ENCODE results near the gene IGSF9B.

The IGSF9B gene

DNA sequence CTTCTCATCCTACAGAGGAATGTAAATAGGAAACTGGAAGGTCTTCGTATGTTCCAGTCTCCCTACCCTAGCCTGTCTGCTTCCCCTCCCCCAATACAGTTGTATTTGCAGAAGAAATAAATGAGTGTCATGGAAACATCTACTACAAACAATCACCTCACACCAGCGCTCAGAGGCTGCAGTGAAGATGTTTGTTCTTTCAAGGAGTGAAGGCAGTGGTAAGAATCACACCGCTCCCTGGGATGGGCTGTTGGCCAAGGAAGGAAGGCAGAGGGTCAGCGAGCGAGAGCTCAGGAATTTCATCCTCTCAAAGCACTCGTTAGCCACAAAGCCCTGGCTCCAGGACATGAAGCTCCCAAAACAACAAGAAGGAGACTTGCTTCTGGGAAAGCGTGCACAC lies 1.1 kb upstream of the IGSF9B start:
- DNase-seq = no peak

DNA sequence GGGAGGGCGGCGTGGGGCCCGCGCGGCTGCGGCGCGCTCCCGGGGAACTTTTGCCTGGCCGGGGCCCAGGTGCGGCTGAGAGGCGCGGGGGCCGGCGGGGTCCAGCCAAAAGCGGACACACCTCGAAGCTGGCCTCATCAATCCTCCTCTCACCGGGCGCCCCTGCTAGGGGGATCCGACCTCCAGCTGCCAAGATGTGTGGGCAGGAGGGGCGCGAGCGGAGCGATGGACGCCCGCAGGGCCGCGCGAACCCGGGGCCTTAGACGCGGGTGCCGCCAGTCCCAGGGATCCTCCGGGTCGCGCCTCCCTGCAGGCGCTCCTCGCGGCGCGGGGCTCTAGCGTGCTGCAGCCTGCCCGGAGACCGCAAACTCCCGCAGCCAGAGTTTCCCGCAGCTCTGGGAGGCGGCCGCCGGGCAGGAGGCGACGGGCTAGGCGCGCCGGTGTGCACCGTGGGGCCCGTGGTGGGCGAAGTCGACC lies 785 bp downstream of the IGSF9B start:
- DNase-seq = peak in 1 of 56 donors; percentile 47

DNA sequence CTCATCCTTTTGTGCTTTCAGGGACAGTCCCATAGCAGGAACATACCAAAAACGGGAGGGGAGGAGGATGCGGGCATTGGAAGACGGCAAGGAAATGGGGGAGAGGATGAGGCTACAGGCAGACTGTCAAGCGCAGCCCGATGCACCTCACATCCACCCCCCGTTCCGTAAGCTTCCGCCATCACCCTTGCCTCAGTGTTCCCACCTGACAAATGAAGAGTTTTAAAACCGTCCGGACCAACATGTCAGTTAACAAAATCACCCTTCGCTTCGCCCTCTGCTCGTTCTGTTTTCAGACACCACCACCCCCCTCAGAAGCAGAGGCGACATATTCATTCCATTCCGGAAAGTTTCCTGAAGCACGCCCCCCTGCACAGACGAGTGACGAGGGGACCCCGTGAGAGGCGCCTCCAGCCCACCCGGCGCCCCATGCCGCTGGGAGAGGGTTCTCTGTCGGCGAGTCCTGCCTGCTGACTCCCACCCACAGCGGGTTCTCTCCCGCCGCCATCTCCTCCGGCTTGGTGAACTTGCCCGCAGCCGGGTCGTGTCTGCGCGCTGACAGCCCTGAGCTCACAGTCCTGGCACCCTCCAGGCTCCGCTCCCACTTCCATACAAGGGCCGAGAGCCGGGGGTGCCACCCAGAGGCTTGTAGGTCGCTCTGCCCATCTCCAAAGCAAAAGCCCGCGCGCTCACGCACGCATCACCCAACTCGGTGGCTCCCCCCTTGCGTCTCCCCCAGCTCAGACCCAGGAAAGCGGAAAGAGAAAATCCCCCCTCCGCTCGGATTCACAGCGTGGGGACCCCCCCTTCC lies 1.5 kb downstream of the IGSF9B start:
- DNase-seq = peak in 31 of 56 donors; percentile 8 to 68 (median 38)

DNA sequence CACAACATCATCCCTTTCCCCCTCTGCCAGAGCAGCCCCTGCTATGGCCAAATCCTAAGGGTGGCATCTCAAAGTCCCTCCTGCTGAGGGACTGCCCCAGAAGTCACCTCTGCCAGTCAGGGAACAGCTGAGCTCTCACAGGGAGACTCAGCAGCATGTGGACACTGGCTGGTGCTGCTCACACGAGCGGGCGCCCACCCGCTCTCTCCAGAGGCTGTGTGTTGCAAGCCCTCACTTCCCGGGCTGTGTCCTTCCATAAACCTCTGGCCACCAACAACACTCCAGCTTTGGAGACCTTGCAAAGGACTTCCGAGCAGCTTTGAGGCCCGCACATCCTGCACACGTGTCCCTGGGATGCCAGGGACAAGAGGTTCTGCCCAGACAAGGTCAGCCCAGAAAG lies 2.8 kb downstream of the IGSF9B start:
- DNase-seq = no peak

DNA sequence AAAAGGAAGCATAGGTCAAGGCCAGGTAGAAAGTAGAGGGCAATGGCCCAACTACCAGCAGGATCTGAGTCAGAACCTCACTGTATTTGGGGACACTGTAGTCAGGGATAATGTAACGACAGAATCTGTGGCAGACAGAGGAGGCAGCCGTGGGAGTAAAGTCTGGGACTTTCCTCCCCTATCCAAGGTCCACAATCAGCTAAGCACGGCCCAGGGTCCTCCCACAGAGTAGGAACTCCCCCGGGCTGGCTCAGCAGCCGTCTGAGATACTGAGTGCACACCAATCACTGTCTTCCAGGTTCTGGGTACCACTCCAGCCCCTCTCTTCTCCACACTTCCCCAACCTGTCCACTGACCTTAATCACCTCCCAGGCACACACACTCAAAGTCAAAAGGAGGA lies 3.2 kb downstream of the IGSF9B start:
- no peak for DNase-seq

DNA sequence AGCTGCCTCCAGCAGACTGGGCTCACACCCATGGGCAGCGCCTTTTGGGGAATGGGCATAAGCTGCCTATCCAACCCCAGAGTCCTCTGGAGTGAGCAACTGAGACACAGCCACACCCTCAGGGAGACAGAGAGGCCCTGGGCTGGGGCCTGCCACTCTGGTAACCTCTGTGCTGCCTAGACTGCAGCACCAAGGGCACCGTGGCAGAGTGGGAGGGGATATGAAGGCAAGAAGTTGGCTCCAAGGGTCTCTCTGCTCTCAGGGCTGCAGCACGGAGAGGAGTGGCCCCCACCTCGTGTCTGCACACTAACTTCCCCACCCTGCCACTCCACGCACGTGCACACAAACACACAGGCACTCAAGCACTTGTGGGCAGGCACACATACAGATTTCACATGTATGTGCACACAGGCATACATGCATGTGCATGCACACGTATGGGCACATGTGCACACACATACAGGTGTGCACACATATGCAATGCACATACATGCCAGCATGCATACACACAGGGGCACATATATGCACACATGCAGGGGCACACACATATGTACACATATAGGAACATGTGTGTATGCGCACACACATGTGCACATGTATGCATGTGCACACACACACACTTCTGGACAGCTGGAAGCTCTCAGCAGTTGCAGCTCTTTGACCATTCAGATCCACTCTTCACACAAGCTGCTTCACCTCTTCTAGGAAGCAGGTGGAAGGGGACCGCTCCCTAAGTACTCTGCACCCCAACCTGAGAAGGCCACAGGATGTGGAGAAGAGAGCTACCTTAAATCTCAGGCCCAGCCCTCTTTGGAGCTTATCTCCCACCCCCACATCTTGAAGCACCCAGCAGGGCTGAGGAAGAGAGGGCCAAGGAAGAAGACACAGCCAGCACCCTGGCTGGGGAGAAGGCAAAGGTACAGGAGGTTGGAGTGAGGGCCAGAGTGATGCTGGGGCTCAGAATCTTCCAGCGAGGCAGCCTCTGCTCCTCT lies 4.3 kb downstream of the IGSF9B start:
- DNase-seq = no peak

DNA sequence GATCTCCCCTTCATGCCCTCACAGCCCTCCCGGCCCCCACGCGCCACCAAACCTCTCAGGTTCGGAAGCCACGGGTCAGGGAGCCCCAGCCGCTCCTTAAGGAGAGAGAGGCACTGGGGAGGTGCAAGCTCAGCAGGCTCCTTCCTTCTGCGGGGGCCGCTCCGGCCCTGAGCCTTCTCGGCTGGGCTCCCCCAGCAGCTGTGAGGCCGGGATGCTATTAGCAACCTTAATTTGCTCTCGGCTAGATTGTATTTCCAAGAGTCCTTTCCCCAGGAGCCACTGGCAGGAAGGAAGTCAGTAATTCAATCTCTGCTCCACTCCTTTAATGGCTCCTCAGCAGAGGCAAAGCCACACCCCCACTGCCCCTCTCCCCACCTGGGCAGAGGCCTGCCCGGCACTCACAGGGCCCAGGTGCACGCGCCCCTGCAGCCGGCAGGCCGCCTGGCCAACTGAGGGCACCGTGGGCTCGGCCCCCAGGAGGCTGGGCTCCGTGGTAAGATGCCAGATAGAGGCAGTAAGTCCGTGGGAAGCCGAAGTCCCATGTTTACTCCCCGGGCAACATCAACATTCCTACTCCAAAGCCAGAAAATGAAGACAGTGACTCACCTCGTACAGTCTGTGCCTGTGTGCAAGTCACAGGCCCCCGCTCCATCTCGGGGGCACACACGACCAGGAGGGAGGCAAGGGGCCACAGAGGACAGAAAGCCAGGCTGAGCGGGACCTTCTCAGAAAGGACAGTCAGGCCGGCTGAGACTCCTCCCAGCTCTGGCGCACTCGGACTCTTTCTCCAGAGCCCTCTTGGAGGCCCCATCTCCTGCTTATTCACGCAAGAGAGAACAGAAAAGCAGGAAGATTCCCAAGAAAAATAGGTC lies 5.2 kb downstream of the IGSF9B start:
- DNase-seq = peak in 13 of 56 donors; percentile 11 to 45 (median 25)

DNA sequence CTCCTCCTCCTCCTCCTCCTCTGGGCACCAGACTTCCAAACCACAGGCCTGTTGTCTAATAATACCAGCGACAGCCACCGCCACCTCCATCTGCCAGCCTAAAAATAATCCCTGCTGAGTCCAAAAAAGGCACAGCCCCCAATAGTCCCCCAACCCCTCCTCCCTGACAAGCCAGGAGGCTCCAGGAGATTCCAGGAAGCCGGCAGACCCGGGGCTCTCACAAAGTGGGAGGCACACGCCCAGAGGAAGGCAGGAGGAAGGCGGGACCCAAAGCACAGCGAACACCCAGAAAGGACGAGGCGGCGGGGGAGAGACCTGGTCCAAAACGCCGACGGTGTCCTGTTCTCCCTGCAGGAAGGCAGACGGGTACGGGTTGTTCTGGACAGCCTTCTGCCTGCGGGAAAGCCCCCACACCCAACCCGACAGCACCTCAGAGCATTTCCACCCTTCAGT lies 5.9 kb downstream of the IGSF9B start:
- peak in 1 of 56 donors; percentile 32 for DNase-seq

DNA sequence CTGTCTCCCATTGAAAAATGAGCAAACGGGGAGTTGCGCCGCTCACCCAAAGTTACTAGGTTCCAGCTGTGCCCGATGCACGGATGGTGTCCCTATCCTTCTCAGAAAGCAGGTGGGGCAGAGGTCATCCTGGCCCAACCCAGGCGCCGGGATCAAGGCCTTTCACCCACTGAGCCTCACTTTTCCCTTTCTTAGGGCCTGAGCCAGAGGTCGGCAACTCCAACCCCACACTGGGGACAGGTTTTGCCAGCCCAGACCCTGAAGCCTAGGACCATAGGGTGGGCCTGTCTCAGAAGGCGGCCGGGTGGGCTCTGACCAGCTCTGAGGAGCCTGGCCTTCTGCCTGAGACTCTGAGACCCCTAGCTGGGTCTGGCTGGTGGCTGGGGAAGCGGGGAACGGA lies 6.3 kb downstream of the IGSF9B start:
- DNase-seq = no peak

DNA sequence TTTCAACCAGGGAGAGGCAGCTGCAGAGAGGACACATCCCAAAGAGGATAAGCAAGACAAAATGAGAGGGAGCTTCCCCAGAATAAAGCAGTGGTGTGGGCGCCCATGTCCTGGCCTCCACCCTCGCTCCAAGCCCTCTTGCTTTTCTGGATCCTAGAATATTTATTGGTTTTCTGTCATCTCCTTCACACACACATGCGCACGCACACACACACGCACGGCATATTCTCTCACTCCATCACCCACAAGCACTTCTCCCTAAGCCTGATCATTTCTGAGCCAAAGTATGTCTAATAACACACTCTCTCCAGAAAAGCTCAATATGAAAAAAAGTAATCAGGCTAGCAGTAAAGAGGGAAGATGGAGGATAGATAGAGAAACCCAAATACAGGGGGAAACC lies 7.6 kb downstream of the IGSF9B start:
- DNase-seq = no peak

DNA sequence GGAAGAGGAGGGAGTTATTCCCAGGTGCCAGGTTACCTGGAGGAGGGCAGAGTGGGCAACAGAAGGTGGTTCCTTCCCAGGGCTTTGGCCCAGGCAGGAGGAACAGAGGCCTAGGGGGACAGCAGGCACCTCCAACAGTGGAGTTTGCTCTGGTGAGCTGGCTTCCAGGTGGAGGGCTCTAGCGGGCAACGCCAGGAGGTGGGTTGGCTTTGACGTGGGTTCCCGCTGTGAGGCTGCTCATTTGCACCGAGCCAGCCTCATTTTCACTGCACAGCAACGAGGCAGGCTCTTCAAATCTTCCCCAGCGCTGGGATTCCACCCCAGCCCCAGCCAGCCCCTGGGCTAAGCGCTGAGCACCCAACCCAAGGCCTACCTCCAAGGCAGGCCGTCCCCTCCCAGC lies 8.1 kb downstream of the IGSF9B start:
- peak in 4 of 56 donors; percentile 7 to 46 (median 26) for DNase-seq

DNA sequence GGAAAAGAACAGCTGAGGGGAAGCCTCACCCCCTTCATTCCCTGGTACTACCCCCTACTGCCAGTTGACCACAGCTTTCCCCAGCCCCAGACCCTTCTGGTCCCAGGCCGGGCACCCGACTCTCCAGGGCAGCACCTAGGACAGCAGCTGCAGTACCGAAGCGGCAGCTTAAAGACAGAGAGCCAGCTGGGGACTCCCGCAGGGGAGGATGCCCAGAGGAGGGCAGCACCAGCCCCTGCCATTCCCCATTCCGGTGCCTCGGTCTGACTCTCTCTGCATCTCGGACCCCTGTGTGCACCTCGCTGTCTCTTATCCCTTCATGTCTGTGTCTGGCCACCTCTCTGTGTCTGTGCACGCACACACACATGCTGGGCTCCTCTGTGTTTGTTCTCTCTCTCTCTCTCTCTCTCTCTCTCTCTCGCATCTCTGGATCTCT lies 9.4 kb downstream of the IGSF9B start:
- DNase-seq = peak in 23 of 56 donors; percentile 14 to 60 (median 34)

DNA sequence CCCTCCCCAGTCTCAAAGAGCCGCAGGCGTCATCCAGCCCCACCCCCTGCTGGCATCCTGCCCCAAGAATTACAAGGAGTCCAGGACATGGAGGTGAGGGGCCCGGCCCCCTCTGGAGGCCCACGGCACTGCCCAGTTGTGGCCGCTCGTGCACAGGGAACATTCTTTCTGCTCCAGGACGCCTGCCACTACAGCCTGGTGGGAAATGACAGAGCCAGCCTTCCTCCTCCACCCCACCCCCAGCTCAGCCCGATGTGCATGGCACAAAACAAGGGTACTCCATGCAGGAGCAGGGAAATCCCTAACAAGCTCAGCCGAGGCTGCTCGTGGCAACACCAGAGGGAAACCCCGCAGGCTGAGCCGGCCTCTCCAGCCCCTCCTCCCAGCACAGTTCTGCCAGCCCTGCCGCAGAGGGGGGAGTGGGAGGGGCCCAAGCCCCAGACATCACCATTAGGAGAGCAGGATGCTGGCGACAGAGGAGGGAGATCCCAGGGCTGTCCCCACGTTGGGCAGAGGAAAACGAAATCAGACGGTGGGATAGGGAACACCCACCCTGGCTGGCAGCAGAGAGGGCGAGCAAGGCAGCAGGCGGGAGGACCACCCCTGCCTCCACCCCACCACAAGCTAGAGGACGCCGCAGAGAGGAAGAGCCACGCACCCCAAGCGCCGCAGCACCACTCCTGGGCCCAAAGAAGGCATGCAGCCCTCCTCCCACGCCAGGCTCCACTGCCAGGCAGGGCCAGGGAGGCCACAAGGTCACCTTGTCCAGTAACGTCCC lies 10.0 kb downstream of the IGSF9B start:
- peak in 18 of 56 donors; percentile 17 to 60 (median 30) for DNase-seq

DNA sequence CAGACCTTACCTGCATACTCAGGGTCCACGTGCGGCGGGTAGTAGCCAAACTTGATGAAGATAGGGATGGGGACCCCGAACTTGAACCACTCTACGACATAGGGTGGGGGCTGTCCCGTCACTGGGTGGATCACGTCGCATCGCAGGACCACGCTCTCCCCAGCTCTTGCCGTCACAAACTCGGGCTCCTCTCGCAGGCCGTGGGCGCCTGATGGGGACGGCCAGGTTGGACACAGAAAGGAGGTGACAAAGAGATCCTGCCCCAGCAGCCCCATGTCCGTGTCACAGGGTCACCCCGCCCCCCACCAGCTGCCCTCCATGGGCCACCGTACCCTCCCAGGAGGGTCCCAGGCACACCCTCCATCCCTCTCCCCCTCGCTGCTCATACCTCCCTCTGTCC lies 10.7 kb downstream of the IGSF9B start:
- no peak for DNase-seq

DNA sequence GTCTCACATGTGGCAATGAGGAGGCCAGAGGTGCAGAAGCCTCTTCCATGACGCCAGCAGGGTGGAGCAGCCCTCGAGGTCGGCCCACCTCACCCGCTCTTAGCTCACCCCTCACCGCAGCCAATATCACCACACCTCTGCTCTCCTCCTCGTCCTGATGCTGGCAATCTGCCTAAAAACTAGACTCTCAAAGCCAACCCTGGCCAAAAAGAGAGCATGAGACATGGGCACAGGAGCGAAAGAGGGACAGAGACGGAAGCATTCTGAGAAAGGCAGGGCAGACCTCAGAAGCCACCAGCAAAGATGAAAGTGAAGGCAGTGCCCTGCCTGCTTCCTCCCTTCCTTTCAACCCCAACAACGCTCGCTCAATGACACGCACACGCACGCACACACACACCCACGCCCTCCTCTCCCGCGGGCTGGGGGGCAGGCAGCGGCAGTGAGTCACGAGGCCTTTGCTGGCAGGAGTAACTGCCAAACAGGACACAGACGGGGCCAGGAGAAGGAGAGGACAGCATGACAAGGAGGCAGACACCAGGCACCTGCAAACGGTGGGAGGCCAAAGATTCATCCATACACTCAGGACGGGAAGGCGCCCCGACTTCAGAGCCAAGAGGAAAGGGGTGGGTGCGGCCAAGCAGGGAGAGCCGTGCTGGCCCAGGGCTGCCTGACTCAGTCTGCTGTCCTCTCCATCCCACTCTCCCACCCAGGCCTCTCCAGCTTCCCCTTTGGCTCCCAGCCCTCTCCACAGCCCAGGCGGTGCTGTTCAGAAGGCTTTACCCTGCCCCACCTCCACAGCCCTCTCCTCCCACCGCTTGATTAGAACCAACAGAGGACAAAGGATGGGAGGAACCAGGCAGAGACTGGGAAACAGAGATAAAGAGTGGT lies 11.4 kb downstream of the IGSF9B start:
- peak in 22 of 56 donors; percentile 14 to 66 (median 34) for DNase-seq

DNA sequence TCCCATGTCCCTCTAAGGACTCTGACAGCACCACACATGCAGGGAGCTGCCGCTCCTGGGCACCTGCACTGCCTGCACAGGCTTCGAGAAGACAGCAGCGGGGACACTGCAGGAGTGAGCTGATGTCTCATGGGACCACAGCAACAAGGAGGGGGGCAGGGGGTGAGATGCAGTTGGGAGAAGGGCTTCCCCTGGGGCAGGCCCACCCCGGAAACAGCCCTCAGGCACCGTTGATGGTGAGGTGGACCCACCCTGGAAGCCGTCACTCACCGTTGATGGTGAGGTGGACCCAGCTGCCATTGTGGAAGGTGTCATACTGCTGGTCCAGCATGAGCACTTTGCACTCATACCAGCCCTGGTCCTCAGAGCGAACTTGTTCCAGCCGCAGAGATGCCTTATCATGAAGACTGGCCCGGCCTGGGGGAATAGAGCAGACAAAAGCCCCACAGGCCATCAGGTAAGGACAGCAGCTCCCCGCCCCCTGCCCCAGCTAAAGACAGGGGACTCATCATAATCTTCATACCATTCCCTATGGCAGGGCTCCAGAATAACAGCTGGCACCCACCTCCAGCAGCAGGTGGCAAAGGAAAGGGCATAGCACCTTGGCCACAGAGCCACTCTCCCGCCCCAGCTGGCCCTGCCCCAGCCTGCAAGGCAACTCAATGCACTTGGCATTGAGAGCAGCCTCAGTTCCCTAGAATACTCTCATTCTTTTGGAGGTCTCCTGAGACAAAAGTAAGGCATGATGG lies 12.6 kb downstream of the IGSF9B start:
- no peak for DNase-seq

DNA sequence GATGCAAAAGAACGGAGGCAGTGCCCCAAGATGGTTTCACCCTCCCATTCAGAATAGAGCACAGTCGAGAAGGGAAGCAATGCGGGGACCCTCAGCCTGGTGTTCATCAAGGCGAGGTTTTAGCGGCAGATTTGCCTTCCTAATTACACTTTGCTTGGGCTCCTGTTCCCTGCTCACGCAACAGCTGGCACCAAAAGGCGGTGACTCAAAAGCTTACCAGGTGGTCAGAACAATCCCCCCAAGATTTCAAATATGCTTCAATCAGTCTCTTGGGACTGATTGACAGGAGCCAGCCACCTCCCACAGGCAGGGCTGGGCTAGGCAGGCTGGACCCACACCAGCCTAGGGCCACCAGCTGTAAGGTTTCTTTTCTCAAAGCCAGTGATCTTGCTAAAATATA lies 14.2 kb downstream of the IGSF9B start:
- no peak for DNase-seq

DNA sequence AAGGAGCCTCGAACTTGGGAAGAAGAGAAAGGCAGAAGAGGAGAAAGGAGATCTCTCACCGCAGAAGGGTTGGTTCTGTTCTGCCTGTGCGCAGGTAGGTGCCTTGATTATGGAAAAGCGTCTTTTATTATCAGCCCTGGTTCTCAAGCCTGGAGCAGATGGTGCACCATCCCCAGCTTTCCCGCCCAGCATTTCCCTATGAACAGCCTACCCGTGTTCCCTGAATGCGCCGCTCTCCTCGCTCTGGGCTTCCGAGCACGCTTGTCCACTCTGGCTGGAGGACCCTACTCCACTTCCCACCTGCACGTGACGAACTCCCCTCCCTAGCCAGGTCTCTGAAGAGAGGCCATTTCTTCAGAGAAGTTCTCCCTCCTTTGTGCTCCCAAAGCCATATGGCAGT lies 15.2 kb downstream of the IGSF9B start:
- no peak for DNase-seq

Data from nucleus accumbens (tissue), 56 donors.